OCI-LY1 (cell line): Measurements from ENCODE around the gene CIRBP.

ENCODE experiments used
- H2AFZ ChIP-seq: fragments of 200-600 bp; sonication (generic), shearing (Covaris generic); 2 replicates; pipeline ENCODE4 v1.6.0; 2014; ENCODE audit warnings: antibody characterized with exemption, mild to moderate bottlenecking, low read length
- H3F3A ChIP-seq: fragments of 200-600 bp; sonication (generic), shearing (Covaris generic); 2 replicates; pipeline ENCODE4 v1.6.0; 2014; ENCODE audit warnings: mild to moderate bottlenecking, antibody characterized with exemption, low read length, moderate library complexity; ENCODE audit not compliant: insufficient read depth
- H3K27ac ChIP-seq: fragments of 200-600 bp; sonication (generic); 2 replicates; pipeline ENCODE4 v1.5.1; 2014; ENCODE audit warnings: low read length, mixed run types, mild to moderate bottlenecking, low read depth; ENCODE audit not compliant: poor library complexity, severe bottlenecking
- H3K27me3 ChIP-seq: fragments of 200-600 bp; sonication (generic); 2 replicates; pipeline ENCODE4 v1.6.0; 2014; ENCODE audit warnings: antibody characterized with exemption, mild to moderate bottlenecking, low read length, moderate library complexity; ENCODE audit not compliant: insufficient read depth
- H3K36me3 ChIP-seq: fragments of 200-600 bp; sonication (generic); 2 replicates; pipeline ENCODE4 v1.6.1; 2014; ENCODE audit warnings: mild to moderate bottlenecking, antibody characterized with exemption, low read length, moderate library complexity, mixed read lengths; ENCODE audit not compliant: insufficient read depth
- H3K4me1 ChIP-seq: fragments of 200-600 bp; sonication (generic); 2 replicates; pipeline ENCODE4 v1.5.1; 2014; ENCODE audit warnings: mild to moderate bottlenecking, low read length, moderate library complexity; ENCODE audit not compliant: insufficient read depth, severe bottlenecking
- H3K4me2 ChIP-seq: fragments of 200-600 bp; sonication (generic), shearing (Covaris generic); 2 replicates; pipeline ENCODE4 v1.6.1; 2014; ENCODE audit warnings: low read length
- H3K4me3 ChIP-seq: fragments of 200-600 bp; sonication (generic); 2 replicates; pipeline ENCODE4 v1.5.1; 2014; ENCODE audit warnings: low read length, low read depth, mild to moderate bottlenecking, mixed read lengths; ENCODE audit not compliant: poor library complexity, severe bottlenecking
- H3K79me2 ChIP-seq: fragments of 200-600 bp; shearing (Covaris generic); 2 replicates; pipeline ENCODE4 v1.6.1; 2016; ENCODE audit warnings: mixed run types, low read length, mixed read lengths; ENCODE audit not compliant: insufficient read depth
- H3K9ac ChIP-seq: fragments of 200-600 bp; sonication (generic), shearing (Covaris generic); 2 replicates; pipeline ENCODE4 v1.6.1; 2014; ENCODE audit warnings: mild to moderate bottlenecking, low read length, mixed read lengths
- H3K9me2 ChIP-seq: fragments of 200-600 bp; sonication (generic), shearing (Covaris generic); 2 replicates; pipeline ENCODE4 v1.6.1; 2014; ENCODE audit warnings: low read depth, mild to moderate bottlenecking, low read length, mixed read lengths
- H3K9me3 ChIP-seq: fragments of 200-600 bp; shearing (Covaris generic); 2 replicates; pipeline ENCODE4 v1.6.1; 2014; ENCODE audit warnings: low read length, mixed read lengths
- H4K20me1 ChIP-seq: fragments of 200-600 bp; sonication (generic), shearing (Covaris generic); 2 replicates; pipeline ENCODE4 v1.6.0; 2016; ENCODE audit warnings: mild to moderate bottlenecking, low read length; ENCODE audit not compliant: insufficient read depth
- EZH2 ChIP-seq: fragments of 200-600 bp; sonication (generic), shearing (Covaris generic); IDR thresholded peaks from 2 replicates; pipeline ENCODE4 v1.8.0; 2017; ENCODE audit warnings: borderline replicate concordance, mixed run types, mild to moderate bottlenecking, antibody characterized with exemption, low read length, moderate library complexity, mixed read lengths
- TF ChIP-seq, protein P1 (sequence below): fragments of 200-600 bp; sonication (generic), shearing (Covaris generic); IDR thresholded peaks from 2 replicates; pipeline ENCODE4 v1.5.1; 2017; ENCODE audit warnings: mild to moderate bottlenecking, antibody characterized with exemption, low read length, moderate library complexity, mixed read lengths

The CIRBP gene

DNA sequence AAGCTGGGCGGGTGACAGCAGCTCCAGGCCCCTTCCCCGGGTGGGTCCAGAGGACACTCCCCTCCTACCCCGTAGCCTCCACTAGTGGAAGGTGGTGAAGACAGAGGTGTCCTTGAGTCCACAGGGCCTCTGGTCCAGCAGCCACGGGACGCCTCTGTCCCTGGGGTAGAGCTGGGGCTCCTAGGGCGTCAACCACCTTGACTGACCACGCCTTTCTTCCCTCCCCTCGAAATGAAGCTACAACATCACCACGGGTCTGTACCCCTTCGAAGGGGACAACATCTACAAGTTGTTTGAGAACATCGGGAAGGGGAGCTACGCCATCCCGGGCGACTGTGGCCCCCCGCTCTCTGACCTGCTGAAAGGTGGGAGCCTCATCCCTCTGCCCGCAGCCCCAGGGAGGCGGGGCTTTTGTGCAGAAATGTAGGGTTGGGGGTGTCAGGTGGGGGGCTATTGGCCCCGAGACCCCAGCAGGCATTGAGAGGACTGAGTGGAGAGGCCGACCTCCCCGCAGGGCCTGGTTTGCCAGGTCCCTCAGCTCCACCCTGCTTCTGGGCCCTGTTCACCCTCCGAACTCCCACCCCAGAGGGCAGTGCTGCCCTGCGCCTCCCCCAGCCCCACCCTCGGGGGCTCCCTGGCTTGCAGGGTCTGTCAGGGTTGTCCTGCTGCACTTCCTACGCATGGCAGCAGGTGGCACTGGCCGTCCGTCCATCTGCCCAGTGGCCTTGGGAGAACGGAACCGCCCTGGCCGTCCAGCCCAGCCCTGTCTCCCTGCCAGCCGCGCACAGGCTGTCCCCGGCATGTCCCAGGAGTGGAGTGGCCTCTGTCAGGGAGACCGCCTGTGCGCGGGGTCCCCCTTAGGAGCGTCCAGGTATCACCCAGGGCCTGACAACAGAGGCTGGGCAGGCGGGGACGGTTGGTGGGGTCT lies 47.9 kb upstream of the CIRBP start:
- peaks cover 33% of the 10 kb centered on the region; the same call in 1 of the 2 replicates for H3K36me3 ChIP-seq
- TF ChIP-seq, protein P1, sequence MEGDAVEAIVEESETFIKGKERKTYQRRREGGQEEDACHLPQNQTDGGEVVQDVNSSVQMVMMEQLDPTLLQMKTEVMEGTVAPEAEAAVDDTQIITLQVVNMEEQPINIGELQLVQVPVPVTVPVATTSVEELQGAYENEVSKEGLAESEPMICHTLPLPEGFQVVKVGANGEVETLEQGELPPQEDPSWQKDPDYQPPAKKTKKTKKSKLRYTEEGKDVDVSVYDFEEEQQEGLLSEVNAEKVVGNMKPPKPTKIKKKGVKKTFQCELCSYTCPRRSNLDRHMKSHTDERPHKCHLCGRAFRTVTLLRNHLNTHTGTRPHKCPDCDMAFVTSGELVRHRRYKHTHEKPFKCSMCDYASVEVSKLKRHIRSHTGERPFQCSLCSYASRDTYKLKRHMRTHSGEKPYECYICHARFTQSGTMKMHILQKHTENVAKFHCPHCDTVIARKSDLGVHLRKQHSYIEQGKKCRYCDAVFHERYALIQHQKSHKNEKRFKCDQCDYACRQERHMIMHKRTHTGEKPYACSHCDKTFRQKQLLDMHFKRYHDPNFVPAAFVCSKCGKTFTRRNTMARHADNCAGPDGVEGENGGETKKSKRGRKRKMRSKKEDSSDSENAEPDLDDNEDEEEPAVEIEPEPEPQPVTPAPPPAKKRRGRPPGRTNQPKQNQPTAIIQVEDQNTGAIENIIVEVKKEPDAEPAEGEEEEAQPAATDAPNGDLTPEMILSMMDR, result peak; percentile 30; the same call in 1 of the 2 replicates
- no peak for TF ChIP-seq EZH2
- no peaks in the 10 kb centered on the region for H4K20me1 ChIP-seq
- H3K27ac ChIP-seq, result no peak overlapping the region
- H3K4me2 ChIP-seq, result no peak overlapping the region
- H3K79me2 ChIP-seq, result no peaks in the 10 kb centered on the region
- H2AFZ ChIP-seq, result no peak overlapping the region
- no peak overlapping the region for H3K4me3 ChIP-seq
- H3K4me1 ChIP-seq, result peaks cover 28% of the 10 kb centered on the region
- H3F3A ChIP-seq, result no peaks in the 10 kb centered on the region
- no peak overlapping the region for H3K9ac ChIP-seq
- no peaks in the 10 kb centered on the region for H3K9me2 ChIP-seq
- H3K27me3 ChIP-seq, result no peaks in the 10 kb centered on the region
- H3K9me3 ChIP-seq, result no peaks in the 10 kb centered on the region

DNA sequence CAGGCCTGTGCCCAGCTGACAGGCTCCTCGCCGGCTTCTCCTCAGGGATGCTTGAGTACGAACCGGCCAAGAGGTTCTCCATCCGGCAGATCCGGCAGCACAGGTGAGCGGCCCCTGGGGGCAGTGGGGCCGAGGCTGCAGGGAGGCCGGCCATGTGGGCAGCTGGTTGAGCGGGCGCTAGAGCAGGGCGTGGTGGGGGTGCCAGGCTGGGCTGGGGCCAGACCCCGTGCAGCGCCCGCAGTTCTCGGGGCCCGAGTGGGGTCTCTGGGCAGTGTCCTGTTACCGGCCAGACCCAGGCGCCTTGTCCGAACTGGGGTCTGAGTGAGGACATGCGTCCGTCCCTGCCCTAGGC lies 47.3 kb upstream of the CIRBP start:
- Histone ChIP-seq H3K27ac (no peak overlapping the region), H3K36me3 (peaks cover 40% of the 10 kb centered on the region; the same call in 1 of the 2 replicates), H3K27me3 (no peaks in the 10 kb centered on the region), H3K9ac (no peak overlapping the region), H3K9me2 (no peaks in the 10 kb centered on the region), H3K4me3 (no peak overlapping the region), H3K79me2 (no peaks in the 10 kb centered on the region), H3K9me3 (no peaks in the 10 kb centered on the region), H3K4me1 (peaks cover 22% of the 10 kb centered on the region), H2AFZ (no peak overlapping the region), H4K20me1 (no peaks in the 10 kb centered on the region), H3K4me2 (no peak overlapping the region), H3F3A (no peaks in the 10 kb centered on the region)
- TF ChIP-seq EZH2, result no peak
- TF ChIP-seq, protein P1, result no peak

DNA sequence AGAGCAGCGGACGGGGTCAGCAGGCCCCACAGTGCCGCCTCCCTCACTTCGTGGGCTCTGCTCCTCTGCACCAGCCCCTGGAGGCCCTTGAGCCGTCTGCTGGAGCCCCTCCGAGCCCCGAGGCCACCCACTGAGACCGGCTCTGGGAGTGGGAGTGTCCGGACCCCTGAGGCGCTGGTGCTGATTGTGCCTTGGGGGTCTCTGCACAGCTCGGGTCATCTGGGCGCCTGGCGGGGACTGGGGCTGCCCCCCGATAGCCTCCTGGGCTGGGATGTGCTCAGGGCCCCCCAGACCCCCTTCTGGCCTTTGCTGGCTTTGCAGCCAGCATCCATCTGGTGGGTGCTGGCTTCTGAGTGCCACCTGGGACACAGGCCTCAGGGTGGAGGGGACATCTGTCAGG lies 46.7 kb upstream of the CIRBP start:
- Histone ChIP-seq H3K9ac (no peak overlapping the region), H3K27me3 (no peaks in the 10 kb centered on the region), H3K27ac (no peak overlapping the region), H2AFZ (no peak overlapping the region), H3K4me3 (no peak overlapping the region), H3K79me2 (no peaks in the 10 kb centered on the region), H3K4me1 (peaks cover 18% of the 10 kb centered on the region), H3K36me3 (peaks cover 43% of the 10 kb centered on the region; the same call in 1 of the 2 replicates), H4K20me1 (no peaks in the 10 kb centered on the region), H3K9me2 (no peaks in the 10 kb centered on the region), H3K9me3 (no peaks in the 10 kb centered on the region), H3F3A (no peaks in the 10 kb centered on the region), H3K4me2 (no peak overlapping the region)
- TF ChIP-seq, protein P1, result no peak
- no peak for TF ChIP-seq EZH2
